Body of pancreas (tissue), 4 donors: Measurements from ENCODE around the gene MARCKS.

ENCODE experiments used
- POLR2A ChIP-seq, 3 donors: fragments of 450-650 bp; IDR thresholded peaks; one replicate each; pipeline ENCODE4 v1.6.1; 2016; ENCODE audit warnings: antibody characterized with exemption in 3 of 3, mild to moderate bottlenecking in 2 of 3
- TF ChIP-seq, protein P1 (sequence below), 7 experiments: fragments of 450-650 bp in 4 of 7; fragments of 200-600 bp in 3 of 7; sonication (generic) in 3 of 7; IDR thresholded peaks; one replicate each; pipeline ENCODE4 v1.5.1; 2016 to 2019; ENCODE audit warnings: antibody characterized with exemption in 7 of 7

DNA sequence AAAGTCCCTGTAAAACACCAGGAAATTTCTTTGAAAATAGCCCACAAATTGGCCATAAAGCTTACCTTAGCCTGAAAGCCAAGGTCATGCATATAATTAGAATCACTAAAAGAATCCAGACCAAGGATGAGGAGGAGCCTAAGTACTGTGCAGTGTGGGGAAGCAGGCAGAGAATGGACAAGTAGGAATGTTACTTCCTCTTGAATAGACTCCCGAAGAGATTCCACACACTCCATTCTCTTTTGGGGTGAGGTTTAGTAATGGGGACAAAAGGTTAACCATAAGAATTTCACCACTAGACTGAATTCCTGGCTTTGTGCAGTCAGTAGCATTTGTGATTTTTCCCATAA is 27.5 kb upstream of the MARCKS start:
- TF ChIP-seq, protein P1, sequence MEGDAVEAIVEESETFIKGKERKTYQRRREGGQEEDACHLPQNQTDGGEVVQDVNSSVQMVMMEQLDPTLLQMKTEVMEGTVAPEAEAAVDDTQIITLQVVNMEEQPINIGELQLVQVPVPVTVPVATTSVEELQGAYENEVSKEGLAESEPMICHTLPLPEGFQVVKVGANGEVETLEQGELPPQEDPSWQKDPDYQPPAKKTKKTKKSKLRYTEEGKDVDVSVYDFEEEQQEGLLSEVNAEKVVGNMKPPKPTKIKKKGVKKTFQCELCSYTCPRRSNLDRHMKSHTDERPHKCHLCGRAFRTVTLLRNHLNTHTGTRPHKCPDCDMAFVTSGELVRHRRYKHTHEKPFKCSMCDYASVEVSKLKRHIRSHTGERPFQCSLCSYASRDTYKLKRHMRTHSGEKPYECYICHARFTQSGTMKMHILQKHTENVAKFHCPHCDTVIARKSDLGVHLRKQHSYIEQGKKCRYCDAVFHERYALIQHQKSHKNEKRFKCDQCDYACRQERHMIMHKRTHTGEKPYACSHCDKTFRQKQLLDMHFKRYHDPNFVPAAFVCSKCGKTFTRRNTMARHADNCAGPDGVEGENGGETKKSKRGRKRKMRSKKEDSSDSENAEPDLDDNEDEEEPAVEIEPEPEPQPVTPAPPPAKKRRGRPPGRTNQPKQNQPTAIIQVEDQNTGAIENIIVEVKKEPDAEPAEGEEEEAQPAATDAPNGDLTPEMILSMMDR (IDR thresholded peaks at IDR 0.05): no peak
- no peak for TF ChIP-seq POLR2A (IDR thresholded peaks at IDR 0.05)
